Nephron progenitor cell (in vitro differentiated cells): ENCODE data around the gene ITPR1.

ENCODE experiments used
- DNase-seq: peaks from one replicate; pipeline ENCODE4 v3.0.0; 2021
- H3K27ac Mint-ChIP-seq: 2 replicates; pipeline ENCODE4 v1.8.0; 2021; ENCODE audit warnings: mild to moderate bottlenecking, moderate library complexity, mixed read lengths
- H3K27me3 Mint-ChIP-seq: 2 replicates; pipeline ENCODE4 v1.8.0; 2021; ENCODE audit warnings: mild to moderate bottlenecking, low read depth, mixed read lengths; ENCODE audit not compliant: poor library complexity
- H3K36me3 Mint-ChIP-seq: 2 replicates; pipeline ENCODE4 v1.8.0; 2021; ENCODE audit warnings: low read depth, mixed read lengths
- H3K4me1 Mint-ChIP-seq: 2 replicates; pipeline ENCODE4 v1.8.0; 2021; ENCODE audit warnings: mixed read lengths
- H3K4me3 Mint-ChIP-seq: 2 replicates; pipeline ENCODE4 v1.8.0; 2021; ENCODE audit warnings: mild to moderate bottlenecking, moderate library complexity, mixed read lengths
- H3K9me3 Mint-ChIP-seq: 2 replicates; pipeline ENCODE4 v1.8.0; 2021; ENCODE audit warnings: mild to moderate bottlenecking, moderate library complexity, mixed read lengths
- TF ChIP-seq, protein P1 (sequence below): fragments of 200-600 bp; sonication (generic); IDR thresholded peaks from 2 replicates; pipeline ENCODE4 v1.5.0; 2021; ENCODE audit warnings: antibody characterized with exemption

ITPR1 gene

DNA sequence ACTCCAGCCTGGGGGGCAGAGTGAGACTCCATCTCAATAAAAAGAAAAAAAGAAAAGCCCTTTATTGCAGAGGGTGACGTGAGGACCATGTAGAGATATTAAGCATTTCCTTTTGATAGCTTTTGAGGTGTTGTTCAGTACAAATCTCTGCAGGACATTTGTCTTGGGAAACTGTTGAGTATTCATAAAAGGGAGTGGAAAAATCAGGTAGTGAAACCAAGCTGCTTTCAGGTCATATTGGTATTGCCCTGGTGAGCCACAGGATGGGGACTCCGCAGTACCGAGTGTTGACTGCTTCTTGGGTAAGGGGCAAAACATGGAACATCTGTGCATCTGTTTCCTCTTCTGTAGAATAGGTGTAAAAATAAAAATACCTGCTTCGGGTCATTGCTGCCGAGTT, 9.9 kb downstream of the ITPR1 start:
- peaks cover 37% of the 10 kb centered on the region for H3K36me3 Mint-ChIP-seq
- H3K27me3 Mint-ChIP-seq = no peaks in the 10 kb centered on the region
- peaks cover 91% of the 10 kb centered on the region for H3K4me1 Mint-ChIP-seq
- peak overlapping the region; percentile 70 for H3K4me3 Mint-ChIP-seq
- H3K9me3 Mint-ChIP-seq = no peaks in the 10 kb centered on the region
- peak overlapping the region; percentile 90 for H3K27ac Mint-ChIP-seq
- TF ChIP-seq, protein P1, sequence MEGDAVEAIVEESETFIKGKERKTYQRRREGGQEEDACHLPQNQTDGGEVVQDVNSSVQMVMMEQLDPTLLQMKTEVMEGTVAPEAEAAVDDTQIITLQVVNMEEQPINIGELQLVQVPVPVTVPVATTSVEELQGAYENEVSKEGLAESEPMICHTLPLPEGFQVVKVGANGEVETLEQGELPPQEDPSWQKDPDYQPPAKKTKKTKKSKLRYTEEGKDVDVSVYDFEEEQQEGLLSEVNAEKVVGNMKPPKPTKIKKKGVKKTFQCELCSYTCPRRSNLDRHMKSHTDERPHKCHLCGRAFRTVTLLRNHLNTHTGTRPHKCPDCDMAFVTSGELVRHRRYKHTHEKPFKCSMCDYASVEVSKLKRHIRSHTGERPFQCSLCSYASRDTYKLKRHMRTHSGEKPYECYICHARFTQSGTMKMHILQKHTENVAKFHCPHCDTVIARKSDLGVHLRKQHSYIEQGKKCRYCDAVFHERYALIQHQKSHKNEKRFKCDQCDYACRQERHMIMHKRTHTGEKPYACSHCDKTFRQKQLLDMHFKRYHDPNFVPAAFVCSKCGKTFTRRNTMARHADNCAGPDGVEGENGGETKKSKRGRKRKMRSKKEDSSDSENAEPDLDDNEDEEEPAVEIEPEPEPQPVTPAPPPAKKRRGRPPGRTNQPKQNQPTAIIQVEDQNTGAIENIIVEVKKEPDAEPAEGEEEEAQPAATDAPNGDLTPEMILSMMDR = no peak
- no peak for DNase-seq

GRCh38 chr3:4504340-4505261, 11.5 kb downstream of the ITPR1 start:
- TF ChIP-seq, protein P1 = no peak
- Mint-ChIP-seq H3K27me3 (no peaks in the 10 kb centered on the region), H3K4me3 (peak overlapping the region; percentile 70), H3K27ac (peak overlapping the region; percentile 98), H3K9me3 (no peaks in the 10 kb centered on the region), H3K36me3 (peaks cover 37% of the 10 kb centered on the region), H3K4me1 (peaks cover 95% of the 10 kb centered on the region)
- no peak for DNase-seq

DNA sequence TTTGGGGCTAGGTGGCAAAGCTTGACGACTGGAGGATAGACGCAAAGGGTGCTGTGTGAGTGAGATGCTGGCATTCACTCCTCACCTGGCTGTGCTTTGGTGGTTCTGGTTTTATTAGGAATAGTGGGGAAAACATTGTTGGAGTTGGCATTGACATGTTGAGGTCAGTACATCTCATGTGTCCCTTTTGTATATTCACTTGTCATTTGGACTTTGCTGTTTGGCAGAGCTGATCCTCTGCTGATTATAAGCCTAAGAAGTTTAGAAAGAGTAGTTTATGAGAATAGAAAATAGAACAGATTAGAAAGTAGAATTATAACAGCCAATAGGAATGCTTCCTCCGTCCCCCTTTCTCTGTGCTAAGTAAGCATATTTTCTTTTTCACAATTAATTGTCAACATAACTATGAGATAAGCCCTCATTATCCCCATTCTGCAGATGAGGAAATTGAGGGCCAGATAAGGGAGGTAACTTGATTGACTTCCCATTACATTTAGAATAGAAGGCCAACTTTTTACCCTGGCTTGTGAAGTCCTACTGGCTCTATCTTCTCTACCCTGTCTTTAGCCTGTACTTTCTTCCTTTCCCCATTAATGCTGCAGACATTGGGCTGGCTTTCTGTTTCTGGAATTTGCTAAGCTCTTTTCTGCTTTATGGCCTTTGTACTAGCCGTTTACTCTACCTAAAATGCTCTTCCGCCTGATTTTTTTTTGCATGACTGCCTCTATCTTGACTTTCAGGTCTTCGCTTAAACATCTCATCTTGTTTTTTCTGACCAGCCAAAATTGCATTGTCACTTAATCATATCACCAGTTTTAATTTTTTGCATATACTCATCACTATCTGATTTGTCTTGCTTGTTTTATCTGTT, 12.8 kb downstream of the ITPR1 start:
- H3K4me3 Mint-ChIP-seq = peak overlapping the region; percentile 64
- TF ChIP-seq, protein P1 = no peak
- no peak for DNase-seq

GRCh38 chr3:4506559-4507023, 13.4 kb downstream of the ITPR1 start:
- H3K4me1 Mint-ChIP-seq = peaks cover 100% of the 10 kb centered on the region
- TF ChIP-seq, protein P1 = no peak
- H3K4me3 Mint-ChIP-seq = peak overlapping the region; percentile 53
- peaks cover 34% of the 10 kb centered on the region for H3K36me3 Mint-ChIP-seq
- H3K27me3 Mint-ChIP-seq = no peaks in the 10 kb centered on the region
- no peaks in the 10 kb centered on the region for H3K9me3 Mint-ChIP-seq
- DNase-seq = no peak
- peak overlapping the region; percentile 93 for H3K27ac Mint-ChIP-seq

More for the DNA sequence above, 12.8 kb downstream of the ITPR1 start:
- H3K27me3 Mint-ChIP-seq = no peaks in the 10 kb centered on the region
- H3K27ac Mint-ChIP-seq = peak overlapping the region; percentile 93
- H3K9me3 Mint-ChIP-seq = no peaks in the 10 kb centered on the region
- H3K4me1 Mint-ChIP-seq = peaks cover 100% of the 10 kb centered on the region
- H3K36me3 Mint-ChIP-seq = peaks cover 37% of the 10 kb centered on the region

- peaks cover 29% of the 10 kb centered on the region for H3K36me3 Mint-ChIP-seq
- H3K4me3 Mint-ChIP-seq = peak overlapping the region; percentile 70
- H3K9me3 Mint-ChIP-seq = no peaks in the 10 kb centered on the region
- peak overlapping the region; percentile 93 for H3K27ac Mint-ChIP-seq
- H3K4me1 Mint-ChIP-seq = peaks cover 100% of the 10 kb centered on the region
- DNase-seq = no peak
- TF ChIP-seq, protein P1 = no peak
- H3K27me3 Mint-ChIP-seq = no peaks in the 10 kb centered on the region
Measured at GRCh38 chr3:4507024-4507596, 14.0 kb downstream of the ITPR1 start.
